Coronary artery (tissue), 2 donors: Measurements from ENCODE around the gene ANKRD53.

Experiments used
- DNase-seq: peaks from one replicate; pipeline ENCODE4 v3.0.0-alpha.2; 2017; ENCODE audit warnings: low spot score
- H3K27ac ChIP-seq, 2 donors: fragments of 200-600 bp; sonication (generic); one replicate each; pipeline ENCODE4 v1.5.1; 2016 to 2019
- H3K4me3 ChIP-seq: fragments of 200-600 bp; sonication (generic); 2 replicates; pipeline ENCODE4 v1.5.1; 2016; ENCODE audit warnings: mild to moderate bottlenecking, moderate library complexity
- TF ChIP-seq, protein P1 (sequence below): fragments of 200-600 bp; sonication (generic); IDR thresholded peaks from one replicate; pipeline ENCODE4 v1.5.1; 2019; ENCODE audit warnings: antibody characterized with exemption

The ANKRD53 gene

DNA sequence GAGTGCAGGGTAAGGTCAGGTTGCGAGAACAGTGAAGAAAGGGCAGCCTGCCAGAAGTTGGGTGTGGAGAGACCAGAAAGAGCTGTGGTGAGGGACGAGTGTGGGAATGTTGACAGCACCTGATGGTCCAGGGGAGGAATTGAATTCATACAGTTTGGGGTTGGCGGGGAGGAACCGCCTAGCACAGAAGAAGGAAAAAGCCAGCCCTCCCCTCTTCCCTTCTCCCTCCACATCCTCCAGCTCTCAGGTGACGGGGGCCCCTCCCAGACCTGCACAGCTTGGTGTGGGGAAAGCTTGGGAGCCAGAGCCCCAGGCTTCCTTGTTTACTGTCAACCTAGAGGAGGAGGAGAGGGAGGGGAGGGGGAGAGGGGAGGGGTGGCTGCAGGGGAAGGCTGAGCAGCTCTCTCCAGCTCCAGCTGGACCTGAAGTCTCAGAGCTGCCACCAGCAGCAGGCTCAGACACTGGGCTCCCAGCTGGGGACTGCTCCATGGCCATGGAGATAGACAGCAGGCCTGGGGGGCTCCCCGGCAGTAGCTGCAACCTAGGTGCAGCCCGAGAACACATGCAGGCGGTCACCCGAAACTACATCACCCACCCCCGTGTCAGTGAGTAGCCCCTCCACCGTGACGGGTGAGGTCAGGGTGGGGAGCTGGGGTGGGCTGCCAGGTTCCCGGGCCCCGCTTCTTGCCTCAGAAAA is 42.8 kb upstream of the ANKRD53 start, which contains the start of gene ATP6V1B1:
ATP6V1B1 (plus strand) TSS at position 433 of the 697 bp plus-strand sequence; CDS start at position 488, 55 bp downstream.
- TF ChIP-seq, protein P1, sequence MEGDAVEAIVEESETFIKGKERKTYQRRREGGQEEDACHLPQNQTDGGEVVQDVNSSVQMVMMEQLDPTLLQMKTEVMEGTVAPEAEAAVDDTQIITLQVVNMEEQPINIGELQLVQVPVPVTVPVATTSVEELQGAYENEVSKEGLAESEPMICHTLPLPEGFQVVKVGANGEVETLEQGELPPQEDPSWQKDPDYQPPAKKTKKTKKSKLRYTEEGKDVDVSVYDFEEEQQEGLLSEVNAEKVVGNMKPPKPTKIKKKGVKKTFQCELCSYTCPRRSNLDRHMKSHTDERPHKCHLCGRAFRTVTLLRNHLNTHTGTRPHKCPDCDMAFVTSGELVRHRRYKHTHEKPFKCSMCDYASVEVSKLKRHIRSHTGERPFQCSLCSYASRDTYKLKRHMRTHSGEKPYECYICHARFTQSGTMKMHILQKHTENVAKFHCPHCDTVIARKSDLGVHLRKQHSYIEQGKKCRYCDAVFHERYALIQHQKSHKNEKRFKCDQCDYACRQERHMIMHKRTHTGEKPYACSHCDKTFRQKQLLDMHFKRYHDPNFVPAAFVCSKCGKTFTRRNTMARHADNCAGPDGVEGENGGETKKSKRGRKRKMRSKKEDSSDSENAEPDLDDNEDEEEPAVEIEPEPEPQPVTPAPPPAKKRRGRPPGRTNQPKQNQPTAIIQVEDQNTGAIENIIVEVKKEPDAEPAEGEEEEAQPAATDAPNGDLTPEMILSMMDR, result no peak
- H3K27ac ChIP-seq, result no peak within 1 kb of the TSS
- DNase-seq, result no peak
- H3K4me3 ChIP-seq, result no peak within 1 kb of the TSS

DNA sequence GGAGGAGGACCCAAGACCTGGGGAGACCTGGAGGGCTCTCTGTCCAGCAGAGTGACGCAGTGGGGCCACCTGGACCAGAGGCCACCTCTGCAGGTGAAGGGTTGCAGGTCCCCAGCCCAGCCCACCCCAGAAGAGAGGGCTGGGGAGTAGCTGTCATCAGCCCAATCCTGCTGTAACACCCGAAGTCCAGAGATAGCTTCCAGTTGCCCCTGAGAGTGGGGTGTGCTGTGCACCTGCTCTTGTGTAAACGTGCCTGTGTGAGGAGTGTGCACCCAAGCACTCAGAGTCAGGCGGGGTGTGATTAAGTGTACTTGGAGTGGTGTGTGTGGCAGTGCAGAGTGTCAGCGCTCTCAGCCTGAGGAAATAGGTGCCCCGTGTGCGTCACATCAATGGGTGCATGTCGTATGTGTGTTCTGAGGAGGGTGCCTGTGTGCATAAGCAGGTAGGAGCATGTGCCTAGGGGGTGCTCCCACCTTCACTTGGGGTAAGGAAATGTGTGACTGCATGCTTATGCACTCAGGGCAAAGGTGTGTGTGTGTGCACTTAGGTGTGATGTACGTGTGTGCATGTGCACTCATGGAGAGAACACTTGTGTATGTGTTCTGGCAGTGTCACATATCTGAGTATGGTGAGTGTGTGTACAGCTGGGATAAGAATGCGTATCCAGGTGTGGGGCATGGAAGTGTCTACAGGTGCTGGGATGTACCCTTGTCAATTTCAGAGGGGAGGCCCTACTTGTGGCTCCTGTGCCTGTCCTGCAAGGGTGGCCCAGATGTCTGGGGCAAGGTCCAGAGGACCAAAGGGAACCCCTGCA is 42.1 kb upstream of the ANKRD53 start:
- DNase-seq, result no peak
- Histone ChIP-seq H3K27ac (no peak overlapping the region), H3K4me3 (no peak overlapping the region)
- TF ChIP-seq, protein P1, result no peak

DNA sequence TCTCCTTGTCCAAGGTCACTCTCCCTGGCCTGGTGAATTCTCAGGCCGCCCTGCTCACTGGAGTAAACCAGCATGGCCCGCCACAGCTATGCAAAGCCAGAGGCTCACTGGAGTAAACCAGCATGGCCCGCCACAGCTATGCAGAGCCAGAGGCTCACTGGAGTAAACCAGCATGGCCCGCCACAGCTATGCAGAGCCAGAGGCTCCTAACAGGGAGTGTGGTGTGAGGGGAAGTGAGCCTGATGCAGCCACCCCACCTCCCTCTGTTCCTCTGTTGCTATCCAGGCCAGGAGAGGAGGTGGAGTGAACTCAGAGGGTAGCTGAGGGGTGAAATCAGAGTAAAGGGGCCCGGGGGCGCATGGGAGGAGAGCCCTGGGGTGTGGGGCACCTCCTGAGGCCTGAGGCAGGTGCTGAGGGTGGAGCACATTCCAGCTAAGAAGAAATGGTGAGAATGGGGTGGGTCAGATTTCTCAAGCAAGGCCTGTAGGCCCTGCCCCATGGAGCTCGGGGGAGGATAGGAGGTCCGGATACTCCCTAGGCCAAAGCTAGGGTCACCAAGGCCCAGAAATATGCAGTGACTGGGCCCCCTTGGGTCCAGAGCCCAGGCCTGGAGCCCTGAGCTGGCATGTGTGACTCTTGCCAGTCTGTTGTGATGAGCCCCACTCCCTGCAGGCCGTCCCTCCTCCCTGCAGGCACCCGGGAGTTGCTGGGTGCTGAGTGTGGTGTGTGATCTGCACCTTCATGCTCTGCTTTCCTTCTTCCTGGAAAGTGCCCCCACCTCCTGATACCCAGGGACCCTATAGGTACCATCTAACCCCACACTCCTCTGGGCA is 41.2 kb upstream of the ANKRD53 start:
- H3K4me3 ChIP-seq, result no peak overlapping the region
- TF ChIP-seq, protein P1, result no peak
- H3K27ac ChIP-seq, result no peak overlapping the region
- DNase-seq, result no peak

DNA sequence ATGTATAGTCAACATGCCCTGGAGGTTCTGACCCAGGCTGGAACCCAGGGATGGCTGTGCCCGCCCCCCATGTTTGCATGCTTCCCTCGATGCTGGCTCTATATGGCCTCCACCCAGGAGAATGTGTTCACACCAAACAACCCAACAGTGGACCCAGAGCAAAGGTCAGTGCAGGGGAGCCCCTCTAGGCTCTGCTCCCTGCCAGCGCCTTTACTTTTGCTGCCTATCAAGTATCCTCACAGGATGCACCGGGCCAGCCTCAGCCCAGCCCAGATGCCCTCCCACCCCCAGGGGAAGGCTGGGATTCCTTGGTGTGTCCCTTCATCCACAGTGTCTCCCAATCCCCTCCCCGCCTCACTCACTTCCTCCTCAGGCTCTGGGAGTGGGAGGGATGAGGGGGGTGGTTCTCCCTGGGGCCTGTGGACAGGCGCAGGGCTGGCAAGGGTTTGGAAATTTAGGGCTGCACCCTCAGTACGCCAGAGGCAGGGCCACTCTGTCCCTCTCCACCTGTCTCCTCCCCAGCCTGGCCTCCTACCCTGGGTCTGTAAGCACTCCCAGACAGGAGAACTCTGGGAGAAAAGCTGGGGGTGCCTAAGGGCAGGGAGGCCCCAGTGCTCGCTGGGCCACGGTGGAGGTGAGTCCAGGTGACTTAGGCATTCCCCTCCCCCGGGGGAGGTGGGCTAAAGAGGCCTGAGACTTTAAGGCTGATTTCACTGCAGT is 40.4 kb upstream of the ANKRD53 start:
- peak; percentile 52 for DNase-seq
- no peak overlapping the region for H3K27ac ChIP-seq
- no peak overlapping the region for H3K4me3 ChIP-seq
- TF ChIP-seq, protein P1, result no peak

DNA sequence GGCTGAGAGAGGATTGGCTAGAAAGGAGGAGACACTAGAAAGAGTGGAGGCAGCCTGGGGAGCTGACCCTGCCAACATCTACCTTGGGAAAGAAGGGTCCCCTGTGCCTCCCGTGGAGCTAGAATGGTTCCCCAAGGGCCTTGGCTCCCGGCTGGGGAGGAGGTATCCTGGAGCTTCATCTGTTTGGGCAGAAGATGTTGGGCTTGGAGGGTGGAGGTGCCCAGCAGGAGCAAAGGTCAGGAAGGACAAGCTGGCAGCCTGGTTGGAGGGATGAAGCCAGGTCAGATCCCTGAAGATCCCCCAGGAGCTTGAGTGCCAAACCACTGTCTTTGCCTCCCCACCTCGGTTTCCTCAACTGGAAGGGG is 39.9 kb upstream of the ANKRD53 start:
- TF ChIP-seq, protein P1, result no peak
- no peak overlapping the region for H3K4me3 ChIP-seq
- peak; percentile 29 for DNase-seq
- no peak overlapping the region for H3K27ac ChIP-seq

DNA sequence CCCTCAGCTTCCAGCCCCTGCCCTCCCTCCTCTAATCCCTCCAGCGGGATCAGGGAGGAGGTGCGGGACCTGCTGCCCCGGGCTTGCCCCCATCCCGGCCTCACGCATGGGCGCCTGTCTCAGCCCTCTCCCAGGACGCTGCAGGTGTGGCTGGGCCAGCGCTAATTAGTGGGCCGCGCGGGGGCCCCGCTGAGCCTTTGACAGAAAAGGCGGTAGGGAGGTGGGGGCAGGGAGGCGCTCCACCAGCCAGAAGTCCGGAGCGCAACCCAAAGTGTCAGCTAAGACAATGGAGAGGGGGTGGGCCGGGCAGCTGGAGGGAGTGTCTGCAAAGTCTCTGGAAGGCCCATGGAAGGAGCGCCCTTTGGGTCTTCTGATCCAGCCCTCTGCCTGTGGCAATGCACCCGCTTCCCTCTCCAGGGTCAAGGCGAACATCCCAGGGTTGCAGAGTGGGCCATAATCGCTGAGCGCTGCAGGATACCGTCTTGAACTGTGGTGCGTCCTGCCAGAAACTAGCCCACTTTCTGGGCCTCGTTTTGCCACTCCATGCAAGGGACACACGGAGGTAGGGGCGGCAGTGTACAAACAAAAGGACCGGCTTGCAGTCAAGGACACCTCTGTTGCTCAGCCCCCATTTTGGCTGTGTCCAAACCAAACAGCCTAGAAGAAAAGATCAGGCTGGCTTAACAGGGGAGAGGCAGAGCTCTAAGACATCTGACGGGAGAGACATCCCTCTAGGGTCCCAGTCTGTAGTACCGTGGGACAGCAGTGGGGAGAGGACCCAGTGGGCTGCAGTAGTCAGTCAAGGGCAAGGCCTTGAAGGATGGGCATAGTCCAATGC is 39.2 kb upstream of the ANKRD53 start:
- no peak overlapping the region for H3K27ac ChIP-seq
- DNase-seq, result peak; percentile 63
- TF ChIP-seq, protein P1, result no peak
- no peak overlapping the region for H3K4me3 ChIP-seq
